ENCODE data around the gene ST6GALNAC5.

DNA sequence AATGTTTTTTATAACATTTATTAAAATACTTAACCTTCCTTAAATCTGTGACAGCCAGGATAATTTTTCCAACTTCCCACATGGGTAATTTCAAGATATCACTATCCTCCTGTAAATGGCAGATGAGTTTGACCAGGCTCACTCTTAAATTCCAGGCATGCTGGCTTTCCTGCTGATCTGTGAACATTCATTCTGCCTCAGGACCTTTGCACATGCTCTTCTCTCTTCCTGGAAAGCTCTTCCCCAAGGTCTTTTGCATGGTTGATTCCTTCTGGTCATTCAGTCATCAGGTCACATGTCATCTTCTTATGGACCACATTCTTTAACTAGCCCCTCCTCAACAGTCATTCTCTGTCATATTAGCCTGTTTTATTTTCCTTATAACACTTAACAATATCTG is 5.7 kb downstream of the ST6GALNAC5 start:
- TF ChIP-seq POLR2A (IDR thresholded peaks at IDR 0.05): no peak
- TF ChIP-seq, protein P1, sequence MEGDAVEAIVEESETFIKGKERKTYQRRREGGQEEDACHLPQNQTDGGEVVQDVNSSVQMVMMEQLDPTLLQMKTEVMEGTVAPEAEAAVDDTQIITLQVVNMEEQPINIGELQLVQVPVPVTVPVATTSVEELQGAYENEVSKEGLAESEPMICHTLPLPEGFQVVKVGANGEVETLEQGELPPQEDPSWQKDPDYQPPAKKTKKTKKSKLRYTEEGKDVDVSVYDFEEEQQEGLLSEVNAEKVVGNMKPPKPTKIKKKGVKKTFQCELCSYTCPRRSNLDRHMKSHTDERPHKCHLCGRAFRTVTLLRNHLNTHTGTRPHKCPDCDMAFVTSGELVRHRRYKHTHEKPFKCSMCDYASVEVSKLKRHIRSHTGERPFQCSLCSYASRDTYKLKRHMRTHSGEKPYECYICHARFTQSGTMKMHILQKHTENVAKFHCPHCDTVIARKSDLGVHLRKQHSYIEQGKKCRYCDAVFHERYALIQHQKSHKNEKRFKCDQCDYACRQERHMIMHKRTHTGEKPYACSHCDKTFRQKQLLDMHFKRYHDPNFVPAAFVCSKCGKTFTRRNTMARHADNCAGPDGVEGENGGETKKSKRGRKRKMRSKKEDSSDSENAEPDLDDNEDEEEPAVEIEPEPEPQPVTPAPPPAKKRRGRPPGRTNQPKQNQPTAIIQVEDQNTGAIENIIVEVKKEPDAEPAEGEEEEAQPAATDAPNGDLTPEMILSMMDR (IDR thresholded peaks at IDR 0.05 in 4 of 5, conservative IDR thresholded peaks at IDR 0.05 in 1 of 5): no peak

Data from gastrocnemius medialis (tissue), 4 donors.